GM19099 (cell line): ENCODE measurements around the gene APBA3.

ENCODE experiments used
- POLR2A ChIP-seq: IDR thresholded peaks from 3 replicates; pipeline ENCODE4 v1.6.1; 2011; ENCODE audit warnings: low read depth; ENCODE audit not compliant: insufficient read length; ENCODE audit errors: extremely low read depth

Gene APBA3

GRCh38 chr19:3768015-3768747 lies 6.7 kb upstream of the APBA3 start:
- no peak for TF ChIP-seq POLR2A

- TF ChIP-seq POLR2A: no peak
Measured at GRCh38 chr19:3767050-3767449, 5.6 kb upstream of the APBA3 start.

DNA sequence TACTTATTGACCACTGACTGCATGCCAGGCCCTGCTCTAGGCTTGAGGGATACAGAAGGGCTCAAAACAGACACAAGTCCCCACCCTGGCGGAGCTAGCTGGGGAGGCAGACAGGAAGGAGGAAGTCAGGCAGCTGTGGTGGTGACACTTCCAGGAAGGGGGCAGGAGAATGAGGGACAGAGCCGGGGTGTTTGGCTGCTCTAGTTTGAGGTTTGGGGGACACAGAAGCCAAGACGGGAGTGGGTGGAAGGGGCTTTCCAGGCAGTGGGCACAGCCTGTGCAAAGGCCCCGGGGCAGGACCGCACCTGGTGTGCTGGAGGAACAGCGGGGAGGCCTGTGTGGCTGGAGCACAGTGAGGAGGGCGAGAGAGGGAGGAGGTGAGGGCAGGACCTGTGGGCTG lies 5.0 kb upstream of the APBA3 start:
- no peak for TF ChIP-seq POLR2A

DNA sequence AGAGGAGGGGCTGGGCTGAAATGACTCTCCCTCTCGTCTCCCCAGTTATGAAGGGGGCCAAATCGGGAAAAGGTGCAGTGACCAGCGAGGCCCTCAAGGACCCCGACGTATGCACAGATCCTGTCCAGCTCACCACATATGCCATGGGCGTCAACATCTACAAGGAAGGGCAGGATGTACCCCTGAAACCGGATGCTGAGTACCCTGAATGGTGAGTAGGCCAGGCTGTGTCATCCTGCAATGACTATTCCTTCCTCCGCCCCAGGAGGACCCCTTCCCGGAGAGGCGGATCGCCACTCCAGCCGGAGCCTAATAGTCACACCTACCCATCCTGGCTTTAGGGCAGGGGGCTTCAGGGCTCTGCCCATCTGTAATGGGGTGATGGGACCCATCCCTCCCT lies 3.6 kb upstream of the APBA3 start:
- no peak for TF ChIP-seq POLR2A

GRCh38 chr19:3762501-3763459 lies 1.3 kb upstream of the APBA3 start, which contains the start of gene MRPL54:
Gene MRPL54 (plus strand): TSS chr19:3762682. CDS start chr19:3762701, 19 bp downstream.
- TF ChIP-seq POLR2A: peak; percentile 89

DNA sequence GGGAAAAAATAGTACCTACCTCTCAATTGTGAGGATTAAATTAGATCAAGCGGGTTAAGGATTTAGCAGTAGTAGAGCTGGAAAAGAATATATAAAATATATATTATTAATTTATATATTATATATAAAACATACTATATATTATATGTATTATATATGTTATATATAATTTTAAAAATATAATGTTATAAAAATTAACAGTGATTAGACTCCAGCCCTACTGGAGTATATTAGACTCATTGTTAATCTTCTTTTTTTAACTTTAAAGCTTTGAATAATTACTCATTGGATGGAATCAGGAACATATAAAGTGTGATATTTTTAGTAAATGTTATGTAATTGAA lies 610 bp upstream of the APBA3 start:
- no peak for TF ChIP-seq POLR2A

DNA sequence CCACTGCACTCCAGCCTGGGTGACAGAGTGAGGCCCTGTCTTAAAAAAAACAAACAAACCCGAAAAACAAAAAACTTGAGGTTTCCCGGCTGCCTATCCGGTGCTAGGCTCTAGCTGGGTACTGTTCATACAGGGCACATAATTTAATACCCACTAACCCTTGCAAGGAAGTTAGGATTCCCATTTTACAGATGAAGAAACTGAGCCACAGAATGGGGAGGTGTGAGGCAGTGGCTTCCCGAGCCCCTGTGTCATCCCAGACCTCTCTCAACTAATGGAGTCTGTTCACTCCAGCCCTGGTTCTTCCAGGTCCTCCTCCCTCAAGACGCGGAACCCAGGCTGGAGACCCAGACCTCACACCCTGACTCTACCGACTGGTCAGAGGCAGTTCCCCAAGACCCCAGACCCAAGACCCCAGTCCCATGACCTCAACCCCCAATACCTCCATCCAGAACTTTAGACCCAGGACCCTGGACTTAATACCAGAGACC lies 576 bp downstream of the APBA3 start:
- TF ChIP-seq POLR2A: no peak

- no peak for TF ChIP-seq POLR2A
Measured at GRCh38 chr19:3759482-3760254, 1.8 kb downstream of the APBA3 start.

DNA sequence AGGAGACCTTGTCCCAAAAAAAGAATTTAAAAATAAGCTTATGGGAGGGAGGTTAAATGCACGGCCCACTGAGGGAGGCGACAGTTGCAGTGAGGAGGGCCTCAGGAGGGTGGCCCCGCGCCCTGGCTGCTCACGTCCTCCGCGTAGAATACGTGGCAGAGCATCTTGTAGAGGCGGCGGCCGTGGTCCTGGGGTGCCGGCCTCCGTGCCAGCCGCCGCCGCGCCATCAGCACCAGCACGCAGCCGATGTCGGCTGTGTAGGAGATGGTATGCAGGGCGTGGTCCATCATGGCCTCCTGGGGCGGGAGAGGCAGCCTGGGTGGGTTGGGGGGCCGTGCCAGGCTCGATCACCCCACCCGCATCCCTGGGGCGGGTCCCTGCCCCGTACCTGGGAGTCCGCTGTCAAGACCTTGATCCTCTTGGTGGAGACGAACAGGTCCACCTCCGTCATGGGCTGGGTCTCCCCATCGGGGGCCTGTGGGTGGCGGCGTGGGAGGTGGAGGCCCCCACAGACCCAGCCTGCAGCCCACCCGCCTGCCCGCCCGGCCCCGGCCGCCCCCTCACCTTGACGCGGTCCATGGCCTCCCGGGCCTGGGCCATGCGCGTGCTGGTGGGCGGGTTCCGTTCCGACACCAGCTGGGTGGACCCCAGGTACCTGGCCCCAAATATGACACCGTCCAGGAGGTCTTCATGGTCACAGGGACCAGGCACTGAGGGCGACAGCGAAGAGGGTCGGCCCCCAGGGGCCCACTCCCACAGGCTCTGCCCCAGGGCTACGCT lies 7.7 kb downstream of the APBA3 start:
- no peak for TF ChIP-seq POLR2A

DNA sequence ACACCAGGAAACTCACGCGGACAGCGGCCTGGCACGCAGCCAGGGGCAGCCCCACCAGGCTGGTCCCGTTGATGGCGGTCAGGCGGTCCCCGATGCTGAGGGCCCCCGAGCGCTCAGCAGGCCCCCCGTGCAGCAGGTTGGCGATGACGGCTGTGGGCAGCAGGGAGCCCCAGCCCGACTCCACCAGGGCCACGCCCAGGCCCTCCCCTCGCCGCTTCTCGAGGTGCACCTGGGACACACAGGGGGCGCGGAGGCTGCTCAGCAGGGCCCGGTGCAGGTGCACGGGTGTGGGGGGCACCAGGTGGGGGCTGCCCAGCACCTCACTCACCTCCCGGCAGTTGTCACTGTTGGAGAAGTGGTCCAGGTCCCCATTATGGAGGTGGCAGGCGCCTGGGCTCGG lies 9.0 kb downstream of the APBA3 start:
- TF ChIP-seq POLR2A: no peak

- no peak for TF ChIP-seq POLR2A
Measured at GRCh38 chr19:3751236-3751635, 10.3 kb downstream of the APBA3 start.

- TF ChIP-seq POLR2A: no peak
Measured at GRCh38 chr19:3750211-3750610, 11.3 kb downstream of the APBA3 start.

- TF ChIP-seq POLR2A: no peak
Measured at GRCh38 chr19:3748965-3749364, 12.5 kb downstream of the APBA3 start.

DNA sequence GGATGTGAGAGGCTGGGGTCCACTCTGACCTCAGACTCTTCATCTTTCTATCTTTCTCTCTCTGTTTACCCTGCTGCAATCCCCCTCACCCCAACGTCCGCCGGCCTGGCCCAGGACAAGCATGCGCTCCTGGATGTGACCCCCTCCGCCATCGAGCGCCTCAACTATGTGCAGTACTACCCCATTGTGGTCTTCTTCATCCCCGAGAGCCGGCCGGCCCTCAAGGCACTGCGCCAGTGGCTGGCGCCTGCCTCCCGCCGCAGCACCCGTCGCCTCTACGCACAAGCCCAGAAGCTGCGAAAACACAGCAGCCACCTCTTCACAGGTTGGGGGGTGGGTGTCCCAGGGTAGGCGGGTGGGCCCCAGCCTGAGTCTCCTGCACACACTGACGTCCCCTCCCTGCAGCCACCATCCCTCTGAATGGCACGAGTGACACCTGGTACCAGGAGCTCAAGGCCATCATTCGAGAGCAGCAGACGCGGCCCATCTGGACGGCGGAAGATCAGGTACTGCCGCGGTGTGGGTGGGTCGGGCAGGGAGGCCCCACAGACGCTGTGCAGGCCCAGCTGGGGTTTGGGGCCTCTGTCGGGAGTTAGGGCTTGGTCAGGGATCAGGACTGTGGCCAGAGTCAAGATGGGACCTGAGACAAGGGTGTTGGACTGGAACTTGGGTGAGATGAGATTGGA lies 15.0 kb downstream of the APBA3 start:
- no peak for TF ChIP-seq POLR2A
